Neuronal stem cell (in vitro differentiated cells): Measurements from ENCODE around the gene ARHGAP25.
A peak's percentile ranks its signal among the peaks of the same experiment; 100 is the strongest.

Experiments used
- DNase-seq: peaks from one replicate; pipeline ENCODE4 v3.0.0-alpha.2; 2013; ENCODE audit warnings: low spot score
- H2AFZ ChIP-seq: one replicate; pipeline ENCODE4 v1.6.1; 2013; ENCODE audit warnings: mild to moderate bottlenecking, low read length, inconsistent platforms
- H2AK5ac ChIP-seq: 2 replicates; pipeline ENCODE4 v1.6.1; 2013; ENCODE audit warnings: low read depth, mild to moderate bottlenecking, inconsistent platforms, low read length, moderate library complexity, mixed read lengths
- H2BK120ac ChIP-seq: 2 replicates; pipeline ENCODE4 v1.6.1; 2013; ENCODE audit warnings: low read depth, mild to moderate bottlenecking, inconsistent platforms, low read length, moderate library complexity, mixed read lengths
- H2BK12ac ChIP-seq: one replicate; pipeline ENCODE4 v1.6.1; 2013; ENCODE audit warnings: low read length, inconsistent platforms
- H2BK15ac ChIP-seq: 2 replicates; pipeline ENCODE4 v1.6.1; 2013; ENCODE audit warnings: mild to moderate bottlenecking, low read length, inconsistent platforms, mixed read lengths
- H2BK5ac ChIP-seq: one replicate; pipeline ENCODE4 v1.6.1; 2013; ENCODE audit warnings: inconsistent platforms, mild to moderate bottlenecking, low read length, moderate library complexity
- H3K14ac ChIP-seq: one replicate; pipeline ENCODE4 v1.6.1; 2013; ENCODE audit warnings: low read length, inconsistent platforms
- H3K18ac ChIP-seq: 2 replicates; pipeline ENCODE4 v1.6.1; 2013; ENCODE audit warnings: low read length, inconsistent platforms
- H3K23ac ChIP-seq: 2 replicates; pipeline ENCODE4 v1.6.1; 2013; ENCODE audit warnings: low read depth, mild to moderate bottlenecking, mixed read lengths, low read length, inconsistent platforms; ENCODE audit not compliant: poor library complexity
- H3K27ac ChIP-seq: replicated peaks from 3 replicates; pipeline ENCODE4 v1.5.1; 2013; ENCODE audit warnings: low read length, inconsistent platforms
- H3K27me3 ChIP-seq, 3 experiments: 2 replicates each; pipeline ENCODE4 v1.6.1; 2013; ENCODE audit warnings: low read length in 3 of 3, mild to moderate bottlenecking in 2 of 3, inconsistent platforms in 1 of 3, low read depth in 1 of 3, mixed read lengths in 1 of 3, moderate library complexity in 1 of 3; ENCODE audit not compliant: control insufficient read depth in 3 of 3, insufficient read depth in 3 of 3
- H3K36me3 ChIP-seq, 2 donors: replicated peaks in 1 of 2; 2 replicates each; pipeline ENCODE4 v1.6.1; 2013; ENCODE audit warnings: low read length in 2 of 2; ENCODE audit not compliant: control insufficient read depth in 2 of 2, insufficient read depth in 2 of 2
- H3K4ac ChIP-seq: 2 replicates; pipeline ENCODE4 v1.6.1; 2013; ENCODE audit warnings: inconsistent platforms, mild to moderate bottlenecking, low read length, moderate library complexity
- H3K4me1 ChIP-seq, 2 donors: 1 replicate in 1 of 2; 2 replicates in 1 of 2; pipeline ENCODE4 v1.6.1; 2013; ENCODE audit warnings: low read length in 2 of 2, low read depth in 1 of 2; ENCODE audit not compliant: control insufficient read depth in 2 of 2, insufficient read depth in 1 of 2
- H3K4me2 ChIP-seq: one replicate; pipeline ENCODE4 v1.6.1; 2013; ENCODE audit warnings: mild to moderate bottlenecking, low read length, inconsistent platforms; ENCODE audit not compliant: insufficient read depth, poor library complexity, severe bottlenecking
- H3K4me3 ChIP-seq, 2 donors: 2 replicates each; pipeline ENCODE4 v1.5.1; 2013; ENCODE audit warnings: low read length in 2 of 2, mild to moderate bottlenecking in 2 of 2, inconsistent platforms in 1 of 2, moderate library complexity in 1 of 2
- H3K79me1 ChIP-seq: one replicate; pipeline ENCODE4 v1.6.1; 2013; ENCODE audit warnings: low read depth, mild to moderate bottlenecking, inconsistent platforms, low read length, moderate library complexity
- H3K9ac ChIP-seq: one replicate; pipeline ENCODE4 v1.6.1; 2013; ENCODE audit warnings: mild to moderate bottlenecking, low read depth, low read length, inconsistent platforms; ENCODE audit not compliant: poor library complexity
- H3K9me3 ChIP-seq, 2 donors: replicated peaks in 1 of 2; 2 replicates each; pipeline versions ENCODE3 to v1.6.1; 2013; ENCODE audit warnings: low read length in 2 of 2, mild to moderate bottlenecking in 2 of 2, inconsistent platforms in 1 of 2, low read depth in 1 of 2, mixed read lengths in 1 of 2, moderate library complexity in 1 of 2; ENCODE audit not compliant: control insufficient read depth in 2 of 2, insufficient read depth in 1 of 2
- H4K8ac ChIP-seq: one replicate; pipeline ENCODE4 v1.6.1; 2013; ENCODE audit warnings: low read depth, mild to moderate bottlenecking, inconsistent platforms, low read length, moderate library complexity
- H4K91ac ChIP-seq: one replicate; pipeline ENCODE4 v1.6.1; 2013; ENCODE audit warnings: low read length, low read depth, mild to moderate bottlenecking, inconsistent platforms; ENCODE audit not compliant: poor library complexity
- WGBS, 2 donors: extraction: QIAGEN DNeasy Blood & Tissue Kit; methylation state at CpG; one replicate each; pipeline ENCODE4 v1.1.7; 2013; ENCODE audit warnings: missing lambda C conversion rate in 2 of 2, mixed read lengths in 1 of 2; ENCODE audit not compliant: insufficient read length in 2 of 2, insufficient replicate concordance in 1 of 2; ENCODE audit errors: extremely low coverage in 2 of 2; 5-methylcytosine and 5-hydroxymethylcytosine counted together

Gene ARHGAP25

DNA sequence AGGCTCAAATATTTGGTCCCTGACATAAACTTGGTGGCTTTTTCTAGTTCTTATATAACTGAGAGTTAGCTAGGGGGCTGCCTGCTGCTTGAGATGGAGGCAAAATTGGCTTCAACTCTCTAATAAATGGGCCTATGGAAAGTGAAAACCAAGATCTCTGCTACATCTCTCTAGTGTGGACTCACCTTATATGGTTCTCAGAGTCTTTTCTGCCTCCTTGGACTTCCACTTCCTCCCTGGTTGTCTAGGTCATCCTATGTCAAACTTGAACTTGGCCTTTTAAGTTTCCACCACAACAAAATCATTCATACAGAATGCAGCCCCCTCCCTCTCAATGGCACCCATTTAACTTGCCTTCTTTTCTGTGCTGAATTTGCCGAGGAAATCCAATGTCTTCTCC, 23.9 kb upstream of the ARHGAP25 start:
- Histone ChIP-seq H3K18ac (no peak overlapping the region), H3K4me1 (peaks cover 0 to 2% of the 10 kb centered on the region in 2 donors), H4K91ac (no peak overlapping the region), H3K79me1 (no peaks in the 10 kb centered on the region), H3K27me3 (no peaks in the 10 kb centered on the region), H3K9ac (no peak overlapping the region), H3K4me3 (no peak overlapping the region), H3K9me3 (no peaks in the 10 kb centered on the region), H2BK5ac (no peak overlapping the region), H3K4me2 (no peak overlapping the region), H3K23ac (no peak overlapping the region), H3K4ac (no peak overlapping the region), H2BK120ac (no peak overlapping the region), H4K8ac (no peak overlapping the region), H3K27ac (no peak overlapping the region), H2BK12ac (no peak overlapping the region), H2BK15ac (no peak overlapping the region), H3K14ac (no peak overlapping the region), H2AK5ac (no peak overlapping the region), H3K36me3 (no peaks in the 10 kb centered on the region), H2AFZ (no peak overlapping the region)
- DNase-seq = no peak
- WGBS, 2 donors = no CpG with 5 or more reads among the region's 1 CpG

DNA sequence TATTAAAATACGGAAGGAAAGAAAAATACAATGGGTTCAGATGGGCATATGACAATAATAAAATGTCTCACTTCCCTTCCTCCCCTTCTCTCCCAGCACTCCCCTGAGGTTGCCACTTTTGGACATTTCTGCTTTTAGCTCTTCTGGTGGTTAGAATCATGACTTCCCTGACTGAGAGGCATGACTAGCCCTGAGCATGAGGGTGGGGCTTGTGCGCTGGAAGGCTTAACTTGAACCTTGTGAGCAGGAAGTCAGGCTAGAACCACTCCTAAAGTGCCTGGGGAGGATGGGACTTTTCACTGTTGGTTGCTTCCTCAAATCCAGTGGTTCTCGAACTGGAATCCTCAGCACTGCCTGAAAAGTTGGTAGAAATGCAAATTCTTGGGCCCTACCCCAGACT, 19.7 kb upstream of the ARHGAP25 start:
- DNase-seq = no peak
- no peak overlapping the region for H2BK12ac ChIP-seq
- no peak overlapping the region for H2BK5ac ChIP-seq
- H3K4me3 ChIP-seq = no peak overlapping the region
- no peaks in the 10 kb centered on the region for H3K36me3 ChIP-seq
- WGBS, 2 donors = 100% methylated on average over 1 of the region's 3 CpGs; no CpG with 5 or more reads in 1 of the 2 donors
- no peak overlapping the region for H3K27ac ChIP-seq
- H2BK120ac ChIP-seq = no peak overlapping the region
- no peak overlapping the region for H4K8ac ChIP-seq
- H3K23ac ChIP-seq = no peak overlapping the region
- no peak overlapping the region for H3K18ac ChIP-seq
- H3K27me3 ChIP-seq = no peaks in the 10 kb centered on the region
- H3K79me1 ChIP-seq = no peaks in the 10 kb centered on the region
- H3K4me1 ChIP-seq = no peaks in the 10 kb centered on the region
- H3K4ac ChIP-seq = no peak overlapping the region
- no peak overlapping the region for H2BK15ac ChIP-seq
- no peak overlapping the region for H3K14ac ChIP-seq
- H3K4me2 ChIP-seq = no peak overlapping the region
- no peak overlapping the region for H4K91ac ChIP-seq
- peak overlapping the region; percentile 12 for H2AFZ ChIP-seq
- H2AK5ac ChIP-seq = no peak overlapping the region
- H3K9ac ChIP-seq = no peak overlapping the region
- H3K9me3 ChIP-seq = no peaks in the 10 kb centered on the region

DNA sequence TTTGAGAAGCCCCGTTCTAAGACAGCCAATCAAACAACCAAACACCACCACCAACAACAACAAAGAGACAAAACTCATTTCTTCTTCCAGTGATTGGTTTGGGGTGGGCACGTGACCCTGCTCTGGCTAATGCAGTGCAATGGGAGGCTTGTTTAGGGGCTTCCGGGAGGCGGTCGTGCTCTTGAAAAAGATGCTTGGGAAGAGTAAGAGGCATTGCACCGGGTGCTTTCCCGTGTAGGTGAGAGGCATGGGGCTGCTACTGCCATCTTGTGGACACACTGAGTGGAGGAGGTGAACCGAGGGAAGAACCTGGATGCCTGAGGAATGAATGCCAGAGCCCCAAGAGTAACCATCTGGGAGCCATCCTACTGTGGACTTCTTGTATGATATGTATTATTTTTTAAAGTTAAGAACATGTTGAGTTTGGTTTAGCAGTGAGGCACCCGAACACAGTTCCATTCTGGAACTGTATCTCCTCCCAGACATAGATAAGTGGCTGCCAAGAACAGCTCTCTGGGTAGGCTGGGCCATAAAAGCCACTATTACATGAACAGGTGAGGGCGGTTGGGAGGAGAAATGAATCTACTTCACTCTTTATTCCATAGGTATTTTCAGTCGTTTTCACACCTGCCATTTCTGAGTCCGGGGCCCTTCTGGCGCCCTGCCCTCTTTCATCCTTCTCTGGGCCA, 19.1 kb upstream of the ARHGAP25 start:
- Histone ChIP-seq H2AK5ac (no peak overlapping the region), H3K27ac (no peak overlapping the region), H2BK120ac (no peak overlapping the region), H3K4me2 (no peak overlapping the region), H4K91ac (no peak overlapping the region), H3K27me3 (no peaks in the 10 kb centered on the region), H2BK15ac (no peak overlapping the region), H4K8ac (no peak overlapping the region), H2BK5ac (no peak overlapping the region), H3K4me1 (no peaks in the 10 kb centered on the region), H3K14ac (no peak overlapping the region), H2BK12ac (no peak overlapping the region), H3K36me3 (no peaks in the 10 kb centered on the region), H3K79me1 (no peaks in the 10 kb centered on the region), H3K4ac (no peak overlapping the region), H2AFZ (peak overlapping the region; percentile 12), H3K23ac (no peak overlapping the region), H3K4me3 (no peak overlapping the region), H3K9me3 (no peaks in the 10 kb centered on the region), H3K9ac (no peak overlapping the region), H3K18ac (no peak overlapping the region)
- DNase-seq = peak; percentile 61
- WGBS, 2 donors = no CpG with 5 or more reads among the region's 13 CpGs

DNA sequence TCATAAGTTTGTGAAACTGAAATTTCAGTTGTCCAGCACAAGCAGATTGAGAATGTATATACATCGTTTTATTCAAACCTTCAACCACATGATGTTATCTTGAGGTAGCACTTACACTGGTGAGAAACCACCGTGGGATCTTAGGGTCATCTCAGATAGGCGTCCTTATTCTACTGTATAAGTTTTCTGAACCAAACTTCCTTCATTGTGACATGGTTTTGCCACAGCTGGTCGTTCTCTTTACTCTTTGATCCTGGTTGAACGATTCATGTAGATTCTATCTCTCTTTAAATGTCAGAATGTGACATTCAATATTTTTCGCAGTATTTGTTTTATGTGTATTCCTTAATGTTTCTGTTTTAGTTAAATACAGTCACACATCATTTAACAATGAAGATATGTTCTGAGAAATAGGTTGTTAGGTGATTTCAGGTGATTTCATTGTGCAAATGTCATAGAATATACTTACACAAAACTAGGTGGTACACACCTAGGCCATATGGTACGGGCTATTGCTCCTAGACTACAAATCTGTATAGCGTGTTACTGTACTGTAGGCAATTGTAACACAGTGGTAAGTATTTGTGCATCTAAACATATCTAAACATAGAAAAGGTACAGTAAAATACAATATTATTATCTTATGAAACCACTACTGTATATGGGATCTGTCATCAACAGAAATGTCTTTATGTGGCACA, 17.9 kb upstream of the ARHGAP25 start:
- no peak overlapping the region for H3K27ac ChIP-seq
- WGBS, 2 donors = no CpG with 5 or more reads among the region's 8 CpGs
- H3K18ac ChIP-seq = no peak overlapping the region
- H3K4ac ChIP-seq = no peak overlapping the region
- H3K27me3 ChIP-seq = no peaks in the 10 kb centered on the region
- no peaks in the 10 kb centered on the region for H3K9me3 ChIP-seq
- H3K23ac ChIP-seq = no peak overlapping the region
- no peak overlapping the region for H2AFZ ChIP-seq
- H2AK5ac ChIP-seq = no peak overlapping the region
- H2BK12ac ChIP-seq = no peak overlapping the region
- H3K36me3 ChIP-seq = no peaks in the 10 kb centered on the region
- H4K8ac ChIP-seq = no peak overlapping the region
- no peak overlapping the region for H2BK5ac ChIP-seq
- no peak overlapping the region for H4K91ac ChIP-seq
- H3K79me1 ChIP-seq = no peaks in the 10 kb centered on the region
- no peak overlapping the region for H2BK15ac ChIP-seq
- H3K4me2 ChIP-seq = no peak overlapping the region
- no peak overlapping the region for H2BK120ac ChIP-seq
- H3K4me3 ChIP-seq = no peak overlapping the region
- no peak overlapping the region for H3K14ac ChIP-seq
- no peak for DNase-seq
- H3K4me1 ChIP-seq = no peaks in the 10 kb centered on the region
- no peak overlapping the region for H3K9ac ChIP-seq
